KOPT-K1 (cell line): ENCODE data around the gene CSK.
A peak's percentile ranks its signal among the peaks of the same experiment; 100 is the strongest.
"Not testable (repeated sequence)": the region's sequence is repeated elsewhere in the genome, so short reads cannot be mapped to it uniquely, and the experiment has no call there.

Source experiments
- H3K27ac ChIP-seq: fragments of 200-600 bp; sonication (generic); 2 replicates; pipeline ENCODE4 v1.5.1; 2016; ENCODE audit warnings: antibody characterized with exemption, mild to moderate bottlenecking, low read depth, low read length; ENCODE audit not compliant: poor library complexity, severe bottlenecking
- H3K36me3 ChIP-seq: fragments of 200-600 bp; sonication (generic); 2 replicates; pipeline ENCODE4 v1.5.1; 2017; ENCODE audit warnings: antibody characterized with exemption, mild to moderate bottlenecking, low read length, moderate library complexity; ENCODE audit not compliant: insufficient read depth
- H3K9me3 ChIP-seq: fragments of 200-600 bp; sonication (generic); 2 replicates; pipeline ENCODE4 v1.5.1; 2017; ENCODE audit warnings: antibody characterized with exemption, low read length, mild to moderate bottlenecking; ENCODE audit not compliant: insufficient read depth, poor library complexity, severe bottlenecking

Gene CSK

DNA sequence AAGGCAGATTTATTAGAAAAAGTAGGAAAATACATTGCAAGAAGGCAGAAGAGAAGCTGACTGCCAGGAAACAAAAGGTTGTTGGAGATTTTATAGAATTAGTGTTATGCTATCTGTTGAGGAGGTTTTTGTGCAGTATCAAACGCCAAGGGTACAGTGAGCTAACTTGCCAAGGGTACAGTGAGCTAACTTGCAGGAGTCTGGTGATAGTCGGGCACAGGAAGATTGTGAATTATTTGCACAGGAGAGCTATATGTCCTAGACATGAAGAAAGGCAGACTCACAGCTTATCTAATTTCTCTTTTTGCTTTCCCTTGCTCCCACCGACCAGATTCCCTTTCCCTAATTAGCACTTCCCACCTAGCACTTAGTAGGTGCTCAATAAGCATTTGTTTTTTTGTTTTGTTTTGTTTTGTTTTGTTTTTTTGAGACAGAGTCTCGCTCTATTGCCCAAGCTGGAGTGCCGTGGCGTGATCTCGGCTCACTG lies 2.7 kb upstream of the CSK start:
- no peaks in the 10 kb centered on the region for H3K9me3 ChIP-seq

DNA sequence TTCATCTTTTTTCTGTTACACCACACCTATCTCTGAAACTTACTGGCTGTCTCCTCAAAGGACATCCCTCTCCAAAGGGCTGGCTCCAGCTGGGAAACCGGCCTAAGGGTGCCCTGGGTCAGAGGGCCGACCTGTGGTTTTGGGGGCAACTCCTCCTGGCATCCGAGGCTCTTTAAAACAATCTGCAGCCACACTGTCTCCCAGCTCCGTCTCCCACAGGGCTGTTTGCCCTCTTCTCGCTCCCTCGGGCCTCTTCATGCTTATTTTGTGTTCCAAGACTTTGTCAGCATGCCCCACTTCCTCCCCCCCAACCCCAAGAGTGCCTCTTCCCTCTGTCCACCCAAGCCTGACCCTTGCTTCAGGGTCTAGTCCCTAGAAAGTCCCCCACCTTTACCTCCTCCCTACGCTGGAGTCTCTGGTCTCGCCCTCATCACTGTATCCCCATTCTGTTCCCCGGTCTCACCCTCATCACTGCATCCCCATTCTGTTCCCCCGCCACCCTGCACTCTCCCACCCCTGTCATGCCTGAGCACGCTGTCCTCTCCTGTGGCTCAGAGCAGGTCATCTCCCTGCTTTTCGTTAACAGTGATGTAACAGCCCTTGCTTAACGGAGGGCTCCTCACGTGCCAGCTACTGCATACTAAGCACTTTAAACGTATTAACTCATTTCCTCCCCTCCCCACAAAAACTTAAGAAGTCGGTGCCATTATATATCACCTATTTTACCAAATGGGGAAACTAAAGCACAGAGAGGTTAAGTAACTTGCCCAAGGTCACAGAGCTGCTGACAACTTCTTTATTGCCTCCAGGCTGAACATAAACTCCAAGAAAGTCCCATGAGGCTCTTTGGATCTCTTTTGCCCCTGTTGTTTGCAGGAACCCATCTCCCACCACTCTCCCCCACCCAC lies 1.1 kb upstream of the CSK start:
- Histone ChIP-seq H3K27ac (peak overlapping the region; percentile 98), H3K36me3 (no peaks in the 10 kb centered on the region; the same call in 1 of the 2 replicates), H3K9me3 (no peaks in the 10 kb centered on the region)

More for the DNA sequence above, 2.7 kb upstream of the CSK start:
- Histone ChIP-seq H3K27ac (peak overlapping the region; percentile 98), H3K36me3 (no peaks in the 10 kb centered on the region)

DNA sequence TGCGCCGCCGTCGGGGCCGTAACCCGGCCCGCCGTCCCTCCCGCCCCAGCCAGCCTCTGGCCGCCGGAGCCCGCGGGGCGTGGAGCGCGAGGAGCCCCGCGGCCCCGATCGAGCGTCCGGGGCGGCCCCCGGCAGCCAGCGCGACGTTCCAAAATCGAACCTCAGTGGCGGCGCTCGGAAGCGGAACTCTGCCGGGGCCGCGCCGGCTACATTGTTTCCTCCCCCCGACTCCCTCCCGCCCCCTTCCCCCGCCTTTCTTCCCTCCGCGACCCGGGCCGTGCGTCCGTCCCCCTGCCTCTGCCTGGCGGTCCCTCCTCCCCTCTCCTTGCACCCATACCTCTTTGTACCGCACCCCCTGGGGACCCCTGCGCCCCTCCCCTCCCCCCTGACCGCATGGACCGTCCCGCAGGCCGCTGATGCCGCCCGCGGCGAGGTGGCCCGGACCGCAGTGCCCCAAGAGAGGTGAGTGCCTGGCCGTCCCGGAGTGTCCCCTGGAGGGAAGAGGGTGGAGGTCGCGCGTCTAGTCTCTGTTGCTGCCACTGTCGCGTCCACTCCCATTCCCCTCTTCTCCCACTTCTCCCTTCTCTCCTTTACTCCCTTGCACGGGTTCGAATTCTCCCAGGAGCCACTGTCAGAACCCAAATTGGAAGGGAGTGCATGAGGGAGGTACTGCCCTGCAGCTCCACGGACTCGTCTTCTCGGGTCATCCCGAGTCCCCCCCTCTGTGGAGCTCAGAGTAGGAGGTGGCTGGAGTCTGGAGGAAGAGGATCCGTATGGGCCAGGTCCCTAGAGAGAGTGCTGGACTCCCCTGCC lies 585 bp downstream of the CSK start:
- Histone ChIP-seq H3K36me3 (peaks cover 7% of the 10 kb centered on the region), H3K27ac (peak overlapping the region; percentile 98), H3K9me3 (no peaks in the 10 kb centered on the region)

DNA sequence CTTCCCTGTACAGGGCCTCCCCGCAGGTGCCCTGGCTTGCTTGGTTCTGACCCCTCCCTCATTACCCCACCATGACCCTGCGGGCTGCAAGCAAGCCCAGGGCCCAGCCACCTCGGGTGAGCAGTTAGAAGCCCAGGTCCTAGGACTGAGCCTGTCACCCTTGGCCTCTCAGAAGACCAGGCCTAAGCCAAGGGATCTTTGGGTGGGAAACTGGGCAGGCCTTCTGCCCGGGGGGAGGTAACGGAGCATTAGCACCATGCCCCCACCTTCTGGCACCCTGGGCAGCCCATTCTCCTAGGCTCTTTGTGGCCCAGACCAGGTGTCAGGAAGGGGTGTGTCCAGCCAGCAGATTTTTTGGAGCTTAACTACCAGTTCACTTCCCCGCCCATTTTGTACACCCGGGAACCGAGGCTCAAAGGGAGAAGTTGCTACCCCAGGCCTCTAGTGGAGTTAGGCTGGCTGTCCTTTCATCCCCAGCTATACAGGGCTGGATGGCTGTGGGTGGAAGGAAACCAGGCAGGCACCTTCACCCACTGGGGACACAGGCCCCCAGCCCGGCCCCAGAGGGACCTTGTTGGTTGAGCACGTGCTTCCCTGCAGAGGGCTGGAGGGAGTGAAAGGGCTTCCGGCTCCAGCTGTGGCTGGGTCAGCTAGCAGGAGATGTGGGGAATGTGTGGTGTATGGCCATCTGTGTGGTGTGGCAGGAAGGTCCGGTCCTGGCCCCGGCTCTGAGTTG lies 1.4 kb downstream of the CSK start:
- Histone ChIP-seq H3K9me3 (no peaks in the 10 kb centered on the region), H3K36me3 (peaks cover 7% of the 10 kb centered on the region), H3K27ac (peak overlapping the region; percentile 98)

DNA sequence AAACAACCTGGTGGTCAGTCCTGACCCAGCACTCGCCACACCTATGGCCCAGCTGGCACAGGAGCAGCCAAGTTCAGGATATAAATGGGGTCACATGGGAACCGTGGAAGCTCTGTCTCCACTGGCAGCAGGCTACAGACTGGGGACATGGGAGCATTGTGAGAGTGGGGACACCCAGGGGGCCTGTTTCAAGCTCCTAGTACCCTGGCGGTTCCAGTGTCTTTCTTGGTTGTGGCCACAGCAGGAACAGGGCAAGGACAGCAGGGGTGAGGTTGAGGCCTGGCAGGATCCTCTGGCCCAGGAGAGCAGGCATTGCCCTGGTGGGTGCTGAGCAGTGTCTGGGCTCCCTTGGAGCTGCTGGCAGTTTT lies 1.9 kb downstream of the CSK start:
- Histone ChIP-seq H3K27ac (peak overlapping the region; percentile 98), H3K9me3 (no peaks in the 10 kb centered on the region), H3K36me3 (peaks cover 7% of the 10 kb centered on the region)

DNA sequence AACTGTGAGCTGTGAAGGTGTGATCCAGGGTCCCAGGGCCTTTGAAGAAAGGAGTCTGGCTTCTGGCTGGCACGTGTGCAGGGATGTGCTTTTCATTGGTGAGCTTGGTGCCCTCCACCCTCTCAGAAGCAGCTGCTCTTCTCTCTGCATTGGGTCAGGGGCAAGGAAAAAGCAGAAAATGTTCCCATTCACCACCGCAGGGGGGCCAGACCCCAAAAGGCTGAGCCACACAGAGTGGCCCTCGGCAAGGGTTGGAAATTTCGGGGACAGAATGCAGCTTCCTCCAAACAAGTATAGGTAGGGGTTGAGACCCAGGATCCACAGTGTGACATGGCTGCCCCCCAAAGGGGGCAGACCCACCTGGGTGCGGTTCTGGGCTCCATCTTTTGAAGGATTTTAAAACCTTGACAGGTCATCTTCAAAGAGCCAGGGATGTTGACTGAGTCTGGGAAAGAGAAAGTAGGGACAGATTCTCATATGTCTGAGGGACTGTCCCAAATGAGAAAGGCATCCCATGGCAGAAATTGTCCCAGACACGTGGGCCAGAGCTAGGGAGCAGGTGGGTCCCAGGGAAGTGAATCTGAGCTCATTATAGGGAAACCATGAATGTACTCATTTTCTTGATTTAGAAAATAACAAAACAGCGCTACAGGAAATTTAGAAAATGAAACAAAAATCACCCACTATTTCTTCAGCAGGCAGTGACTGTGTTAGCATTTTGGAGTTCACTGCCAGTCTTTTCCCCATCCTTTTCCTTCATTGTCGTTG lies 2.7 kb downstream of the CSK start:
- H3K9me3 ChIP-seq = no peaks in the 10 kb centered on the region
- H3K27ac ChIP-seq = peak overlapping the region; percentile 98
- H3K36me3 ChIP-seq = peaks cover 8% of the 10 kb centered on the region

DNA sequence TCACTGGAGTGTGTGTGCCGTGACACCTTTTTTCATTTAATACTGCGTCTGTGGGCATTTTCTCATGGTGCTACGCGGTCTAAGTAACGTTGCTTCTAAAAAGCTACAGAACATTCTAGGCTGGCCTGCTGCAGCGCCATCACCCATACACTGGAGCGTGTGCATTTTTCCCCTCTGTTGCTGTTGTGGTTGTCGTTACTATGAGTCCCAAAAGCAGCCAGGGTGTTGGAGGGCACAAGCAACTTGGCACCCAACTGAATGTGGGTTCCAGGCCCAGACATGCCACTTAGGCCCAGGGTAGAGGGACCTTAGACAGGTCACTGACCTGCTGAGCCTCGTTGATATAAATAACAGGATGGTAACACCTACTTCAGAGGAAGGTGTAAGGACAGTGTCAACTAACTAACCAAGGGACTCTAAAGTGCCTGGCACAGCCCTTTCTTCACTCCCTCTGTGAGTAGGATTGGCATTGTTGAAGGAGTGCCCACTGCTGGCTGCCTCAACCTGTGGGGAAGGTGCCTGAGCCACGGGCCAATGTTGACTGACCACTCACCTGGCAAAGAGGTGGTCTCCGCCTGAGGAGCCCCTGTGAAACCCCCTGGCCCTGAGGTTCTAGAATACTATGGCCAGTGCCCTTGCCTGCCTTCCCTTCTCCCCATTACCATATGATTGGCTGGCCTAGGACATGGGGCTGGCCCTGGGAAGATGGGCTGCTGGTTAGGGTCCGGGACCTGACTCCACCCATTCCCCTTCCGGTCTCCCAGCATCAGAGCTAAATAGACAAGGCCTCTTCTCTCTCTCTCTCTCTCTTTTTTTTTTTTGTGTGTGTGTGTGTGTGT lies 3.5 kb downstream of the CSK start:
- Histone ChIP-seq H3K36me3 (peaks cover 16% of the 10 kb centered on the region), H3K27ac (peak overlapping the region; percentile 98), H3K9me3 (no peaks in the 10 kb centered on the region)

DNA sequence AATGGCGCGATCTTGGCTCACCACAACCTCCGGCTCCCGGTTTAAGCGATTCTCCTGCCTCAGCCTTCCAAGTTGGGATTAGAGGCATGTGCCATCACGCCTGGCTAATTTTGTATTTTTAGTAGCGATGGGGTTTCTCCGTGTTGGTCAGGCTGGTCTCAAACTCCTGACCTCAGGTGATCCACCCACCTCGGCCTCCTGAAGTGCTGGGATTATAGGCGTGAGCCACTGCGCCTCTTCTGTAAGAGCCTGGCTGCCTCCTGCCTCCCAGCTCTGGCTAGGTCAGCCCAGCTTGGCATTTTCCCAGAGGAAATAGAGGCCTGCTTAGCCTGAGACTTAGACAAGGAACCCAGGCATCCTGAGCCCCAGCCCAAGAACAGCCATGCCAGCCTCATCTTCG lies 4.2 kb downstream of the CSK start:
- H3K36me3 ChIP-seq = peaks cover 21% of the 10 kb centered on the region
- H3K9me3 ChIP-seq = not testable (repeated sequence)
- peak overlapping the region; percentile 98 for H3K27ac ChIP-seq

DNA sequence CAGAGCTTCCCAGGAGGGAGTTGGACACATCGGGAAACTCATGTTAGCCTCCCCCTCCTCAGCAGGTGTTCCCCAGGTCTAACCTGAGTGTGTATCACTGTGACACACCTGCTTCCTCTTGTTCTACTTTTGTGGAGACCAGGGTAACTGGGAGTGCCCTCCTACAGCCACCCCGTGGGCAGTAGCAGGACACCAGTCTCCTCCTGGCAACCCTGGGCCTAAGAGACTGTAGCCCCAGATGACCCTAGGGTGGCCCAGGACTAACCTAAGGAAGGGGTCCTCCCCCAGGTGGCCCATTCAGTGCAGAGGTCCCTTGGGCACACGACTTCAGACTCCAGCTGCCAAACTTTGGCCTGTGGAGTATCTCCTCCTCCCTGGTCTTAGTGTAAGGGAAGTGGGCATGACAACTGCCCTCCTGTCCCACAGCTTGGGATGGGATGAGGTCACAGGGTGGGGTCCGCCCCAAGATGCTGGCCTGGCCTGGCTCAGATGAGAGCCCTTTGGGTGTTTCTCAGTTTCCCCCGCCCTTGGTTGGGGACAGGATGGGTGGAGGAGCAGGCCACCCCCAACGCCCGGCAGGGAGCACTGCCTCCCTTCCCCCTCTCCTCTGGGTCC lies 4.8 kb downstream of the CSK start:
- peak overlapping the region; percentile 98 for H3K27ac ChIP-seq
- no peaks in the 10 kb centered on the region for H3K9me3 ChIP-seq
- peaks cover 27% of the 10 kb centered on the region for H3K36me3 ChIP-seq

DNA sequence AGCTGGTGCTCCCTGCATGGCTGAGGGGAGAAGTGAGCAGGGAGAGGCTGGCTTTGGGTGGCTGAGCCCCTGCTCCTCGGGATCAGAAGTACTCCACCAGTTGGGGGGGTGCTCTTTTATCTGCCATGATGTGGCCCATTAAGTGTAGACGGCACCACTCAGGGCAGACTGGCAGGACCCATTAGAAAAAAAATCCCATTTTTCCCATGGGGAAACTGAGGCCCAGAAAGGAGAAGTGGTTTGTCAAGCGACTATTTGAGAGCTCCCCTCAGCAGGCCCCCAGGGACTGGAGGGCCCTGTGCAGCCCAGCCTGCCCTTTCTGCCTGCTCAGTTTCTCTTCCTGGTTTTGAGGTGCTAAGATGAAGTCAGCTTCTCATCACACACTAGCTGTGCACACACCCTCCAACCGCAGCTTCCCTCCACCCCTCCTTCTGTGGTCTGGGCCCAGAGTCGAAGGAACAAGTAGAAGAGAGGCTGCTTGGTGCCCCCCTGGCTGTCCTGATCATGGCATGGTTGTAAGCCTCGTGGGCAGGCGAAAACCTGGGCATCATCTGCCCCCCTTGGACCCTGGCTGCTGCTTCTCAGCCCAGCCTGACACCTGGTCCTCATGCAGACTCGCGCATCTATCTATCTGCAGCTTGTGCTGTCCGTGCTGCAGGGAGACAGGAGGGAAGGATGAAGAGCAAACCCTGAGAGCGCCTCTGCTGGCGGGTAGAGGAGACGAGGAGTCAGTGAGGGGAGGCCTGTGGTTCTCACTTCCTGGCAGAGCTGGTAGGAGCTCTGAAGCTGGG lies 5.6 kb downstream of the CSK start:
- peaks cover 34% of the 10 kb centered on the region for H3K36me3 ChIP-seq
- H3K9me3 ChIP-seq = no peaks in the 10 kb centered on the region
- H3K27ac ChIP-seq = peak overlapping the region; percentile 98

DNA sequence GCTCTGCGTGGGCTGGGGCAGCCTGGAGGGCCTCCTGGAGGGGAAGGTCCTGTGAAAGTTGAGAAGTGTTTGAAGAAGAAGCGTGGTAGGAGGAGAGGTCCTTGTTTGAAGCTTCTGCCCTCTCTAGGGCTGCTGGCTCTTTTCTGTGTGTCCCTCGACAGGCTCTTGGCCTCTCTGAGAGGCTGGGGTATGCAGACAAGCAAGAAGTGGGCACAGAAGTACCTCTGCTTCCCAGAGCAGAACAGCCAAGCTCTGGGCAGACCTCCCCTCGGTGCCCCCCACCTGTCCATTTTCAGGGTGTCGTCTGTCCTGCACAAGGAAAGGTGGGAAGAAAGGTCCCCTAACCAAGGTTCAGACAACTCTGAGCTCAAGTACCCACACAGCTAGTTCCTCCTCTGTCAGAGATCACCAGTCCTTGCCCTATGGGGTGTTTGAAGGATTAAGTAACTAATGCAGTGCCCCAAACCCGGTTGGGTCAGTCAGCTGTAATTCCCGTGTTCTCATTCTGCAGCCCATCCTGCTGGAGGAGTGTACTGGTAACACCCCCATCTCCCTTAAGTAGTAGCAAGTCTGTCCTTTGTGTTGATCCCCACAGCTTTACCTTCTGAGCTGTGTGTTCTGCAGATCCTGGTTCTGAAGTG lies 6.3 kb downstream of the CSK start:
- Histone ChIP-seq H3K36me3 (peaks cover 40% of the 10 kb centered on the region), H3K27ac (peak overlapping the region; percentile 98), H3K9me3 (no peaks in the 10 kb centered on the region)

DNA sequence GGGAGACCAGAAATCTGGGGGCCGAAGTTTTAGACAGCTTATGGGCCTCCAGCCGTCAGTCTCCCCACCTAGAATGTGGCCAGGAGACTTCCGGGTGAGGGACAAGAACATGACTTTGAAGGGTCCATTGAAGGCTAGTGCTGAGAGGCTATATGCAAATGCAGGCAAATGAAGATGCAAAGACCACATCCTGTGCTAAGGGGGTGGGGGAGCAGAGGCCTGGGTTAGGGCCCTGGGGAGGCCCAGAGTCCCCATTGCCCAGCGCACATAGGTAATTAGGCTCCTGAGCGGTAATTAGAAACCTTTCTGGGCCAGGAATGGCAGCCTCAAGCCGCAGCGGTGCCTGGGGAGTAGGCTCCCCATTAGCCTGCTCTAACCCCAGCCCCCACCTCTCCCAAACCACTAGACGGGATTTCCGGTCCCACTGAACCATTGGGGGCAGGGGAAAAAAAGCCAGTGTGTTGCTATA lies 6.8 kb downstream of the CSK start:
- peaks cover 40% of the 10 kb centered on the region for H3K36me3 ChIP-seq
- no peaks in the 10 kb centered on the region for H3K9me3 ChIP-seq
- peak overlapping the region; percentile 98 for H3K27ac ChIP-seq
